ACHN (cell line): ENCODE measurements around the gene N4BP2L1.

ENCODE experiments used
- DNase-seq: peaks from one replicate; pipeline ENCODE4 v3.0.0-alpha.2; 2015
- in situ Hi-C: cut with HindIII; loops from 2 replicates; pipeline ENCODE4 v1.10.0; 2017; ENCODE audit warnings: low sequenced_read_pairs, low pct_ligation_motif_present, low pct_unique_long_range_greater_than_20kb

The N4BP2L1 gene

DNA sequence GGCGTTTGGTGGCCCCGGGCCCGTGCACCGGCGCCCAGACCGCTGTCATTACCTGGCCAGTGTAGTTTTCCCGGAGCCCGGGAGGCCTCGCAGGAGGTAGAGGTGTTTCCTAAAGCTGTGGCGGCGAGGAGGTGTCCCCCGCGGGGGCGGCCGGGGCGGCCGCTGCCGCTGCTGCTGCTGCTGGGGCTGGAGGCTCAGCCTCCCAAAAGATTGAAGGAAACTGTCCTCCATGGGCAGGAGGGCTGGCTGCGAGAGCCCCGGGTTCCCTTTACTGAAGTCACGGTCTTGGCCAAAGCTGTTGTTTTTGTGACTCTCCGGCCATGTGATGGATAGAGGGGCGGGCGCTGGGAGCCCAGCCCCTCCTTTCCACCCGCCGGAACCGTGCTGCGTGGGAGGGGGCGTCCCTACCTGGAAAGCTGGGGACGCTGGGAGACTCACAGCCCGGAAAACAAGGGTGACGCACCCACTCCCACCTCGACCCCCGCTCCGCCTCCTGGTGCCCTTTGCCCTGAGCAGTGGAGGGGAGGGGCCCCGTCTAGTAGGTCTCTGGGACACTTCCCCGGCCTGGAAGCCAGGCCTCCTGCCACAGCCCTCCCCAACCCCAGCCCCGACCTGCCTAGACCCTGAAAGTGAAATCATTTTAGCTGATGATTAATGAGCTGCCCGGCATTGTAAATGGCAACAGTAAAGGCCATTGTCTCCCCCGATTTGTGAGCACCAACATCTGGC is at the start of gene N4BP2L1:
Gene N4BP2L1 (minus strand): TSS at position 279 of the 729 bp plus-strand sequence. CDS start 48 bp downstream, at position 231.
- DNase-seq: peak; percentile 57
- in situ Hi-C loops: no loop called here

GRCh38 chr13:32476892-32477291 is 49.0 kb upstream of the N4BP2L1 start:
- DNase-seq: no peak
- in situ Hi-C loops: no loop called here

DNA sequence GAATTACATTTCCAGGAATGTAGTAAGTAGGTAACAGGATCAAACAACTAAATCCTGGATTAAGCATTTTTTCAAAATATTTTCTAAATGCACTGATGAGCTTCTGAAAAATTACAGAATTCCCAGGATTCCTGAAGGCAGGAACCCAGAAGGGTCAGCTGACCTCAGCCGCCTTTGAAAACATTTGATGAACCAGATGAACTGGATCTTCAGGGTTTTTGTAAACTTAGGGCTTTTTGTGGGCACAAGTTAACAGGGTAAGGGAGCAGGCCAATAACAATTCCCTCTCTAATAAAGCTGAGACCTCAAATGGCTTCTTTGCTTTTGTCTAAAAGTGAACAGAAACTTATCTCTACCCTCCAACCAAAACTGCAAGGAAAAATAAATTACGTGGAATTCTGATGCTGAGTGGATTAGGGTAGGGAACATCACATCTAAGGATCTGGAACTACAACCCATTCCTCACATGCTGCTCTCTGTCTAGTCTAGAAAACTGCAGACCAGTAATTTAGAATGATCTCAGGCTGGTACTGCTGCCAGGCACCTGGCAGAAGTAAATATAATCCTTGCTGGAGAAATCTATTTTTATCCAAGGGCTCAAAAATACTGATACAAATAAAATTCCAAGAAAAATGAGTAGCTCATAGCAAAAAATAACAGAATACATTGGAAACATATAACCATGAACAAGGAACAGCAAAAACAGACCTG is 48.2 kb upstream of the N4BP2L1 start:
- in situ Hi-C loops: no loop called here

GRCh38 chr13:32474999-32475792 is 47.3 kb upstream of the N4BP2L1 start:
- no peak for DNase-seq
- in situ Hi-C loops: no loop called here

More for the DNA sequence above, 48.2 kb upstream of the N4BP2L1 start:
- DNase-seq: no peak

DNA sequence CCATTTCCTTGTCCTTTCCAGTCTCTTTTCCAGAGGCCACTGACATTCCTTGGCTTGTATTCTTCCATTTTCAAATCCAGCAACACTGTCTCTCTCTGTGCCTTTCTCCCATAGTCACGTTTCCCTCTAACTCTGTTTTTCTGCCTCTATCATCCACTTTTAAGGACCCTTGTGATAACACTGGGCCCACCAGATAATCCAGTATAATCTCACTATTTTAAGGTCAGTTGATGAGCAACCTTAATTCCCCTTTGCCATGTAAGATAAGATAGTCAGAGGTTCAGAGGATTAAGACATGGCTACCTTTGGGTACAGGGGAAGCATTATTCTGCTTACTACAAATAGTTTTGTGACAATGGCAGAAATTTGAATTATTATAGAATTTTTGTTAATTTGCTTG is 45.7 kb upstream of the N4BP2L1 start:
- in situ Hi-C loops: no loop called here
- no peak for DNase-seq

GRCh38 chr13:32472194-32472621 is 44.3 kb upstream of the N4BP2L1 start:
- in situ Hi-C loops: no loop called here
- no peak for DNase-seq

DNA sequence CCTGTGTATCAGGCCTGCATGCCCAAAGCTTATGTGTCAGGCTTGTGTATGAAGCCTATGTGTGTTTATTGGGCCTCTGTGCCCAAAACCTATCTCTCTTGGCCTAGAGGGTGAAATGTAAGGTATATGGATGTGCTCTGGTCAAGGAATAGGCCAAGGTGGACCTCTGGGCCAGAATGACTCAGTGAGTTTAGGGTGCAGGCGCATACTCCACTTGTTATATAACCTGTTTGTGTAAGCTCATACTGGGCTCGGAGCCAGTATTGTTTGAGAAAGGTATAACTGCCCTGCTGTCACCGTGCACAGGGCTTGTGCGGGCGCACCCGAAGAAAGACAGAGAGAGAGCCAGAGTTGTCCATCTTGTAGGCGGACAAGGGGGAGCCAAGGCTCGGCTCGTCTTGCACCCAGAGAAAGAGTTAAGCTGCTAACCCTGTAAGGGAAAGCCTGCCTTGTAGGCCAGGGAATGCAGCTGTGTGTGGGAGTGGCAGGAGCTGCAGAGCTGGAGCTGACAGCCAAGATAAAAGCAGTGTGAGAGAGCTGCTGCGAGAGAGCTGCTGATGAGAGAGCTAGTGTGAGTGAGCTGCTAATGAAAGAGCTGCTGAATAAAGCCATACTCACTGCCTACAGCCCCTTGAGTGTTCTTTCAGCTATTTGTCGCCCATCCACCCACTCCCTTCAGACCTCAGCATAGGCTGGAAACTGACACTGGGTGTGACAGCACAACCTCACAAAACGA is 43.4 kb upstream of the N4BP2L1 start:
- in situ Hi-C loops: no loop called here
- no peak for DNase-seq

DNA sequence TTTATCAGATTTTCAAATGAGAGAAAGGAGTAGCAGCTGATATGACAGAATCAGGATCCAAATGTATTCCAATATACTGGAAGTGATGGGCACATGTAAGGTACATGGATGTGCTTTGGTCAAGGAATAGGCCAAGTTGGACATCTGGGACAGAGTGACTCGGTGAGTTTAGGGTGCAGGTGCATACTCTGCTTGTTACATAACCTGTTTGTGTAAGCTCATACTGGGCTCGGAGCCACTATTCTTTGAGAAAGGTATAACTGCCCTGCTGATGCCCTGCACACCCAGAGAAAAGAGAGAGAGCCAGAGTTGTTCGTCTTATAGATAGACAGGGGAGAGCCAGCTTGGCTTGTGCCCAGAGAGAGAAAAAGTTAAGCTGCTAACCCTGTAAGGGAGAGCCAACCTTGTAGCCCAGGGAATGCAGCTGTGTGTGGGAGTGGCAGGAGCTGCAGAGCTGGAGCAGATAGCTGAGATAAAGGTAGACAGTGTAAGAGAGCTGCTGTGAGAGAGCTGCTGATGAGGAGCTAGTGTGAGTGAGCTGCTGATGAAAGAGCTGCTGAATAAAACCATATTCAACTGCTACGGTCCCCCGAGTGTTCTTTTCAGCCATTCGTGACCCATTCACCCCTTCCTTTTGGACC is 40.7 kb upstream of the N4BP2L1 start:
- in situ Hi-C loops: no loop called here
- no peak for DNase-seq

DNA sequence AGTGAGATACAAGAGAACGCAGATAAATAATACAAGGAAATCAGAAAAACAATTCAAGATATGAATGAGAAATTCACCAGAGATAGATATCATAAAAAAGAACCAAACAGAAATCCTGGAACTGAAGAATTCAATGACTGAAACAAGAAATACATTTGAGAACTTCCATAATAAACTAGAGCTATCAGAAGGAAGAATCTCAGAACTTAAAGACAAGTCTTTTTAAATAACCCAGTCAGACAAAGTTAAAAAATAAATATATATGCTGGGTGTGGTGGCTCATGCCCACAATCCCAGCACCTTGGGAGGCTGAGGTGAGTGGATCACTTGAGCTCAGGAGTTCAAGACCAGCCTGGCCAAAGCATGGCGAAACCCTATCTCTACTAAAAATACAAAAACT is 28.7 kb upstream of the N4BP2L1 start:
- in situ Hi-C loops: no loop called here
- DNase-seq: no peak

DNA sequence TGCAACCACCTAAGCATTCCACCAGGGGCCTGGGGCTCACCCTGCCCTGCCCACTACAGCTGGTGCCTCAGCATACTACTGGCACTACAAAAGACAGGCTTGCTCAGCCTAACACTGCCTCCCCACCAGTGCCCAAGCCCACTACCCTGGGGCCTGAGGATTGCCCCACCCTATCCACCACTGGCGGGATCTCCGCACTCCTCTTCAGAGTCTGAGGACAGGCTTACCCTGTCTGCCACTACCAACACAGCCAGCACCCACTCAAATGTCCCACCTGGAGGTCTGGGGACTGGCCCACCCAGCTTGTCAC is 27.6 kb upstream of the N4BP2L1 start:
- no peak for DNase-seq
- in situ Hi-C loops: no loop called here

GRCh38 chr13:32454886-32455593 is 27.1 kb upstream of the N4BP2L1 start:
- in situ Hi-C loops: no loop called here
- no peak for DNase-seq

GRCh38 chr13:32453981-32454380 is 26.1 kb upstream of the N4BP2L1 start:
- in situ Hi-C loops: no loop called here
- no peak for DNase-seq

- in situ Hi-C loops: no loop called here
- DNase-seq: no peak
Observed at GRCh38 chr13:32448972-32449371, 21.0 kb upstream of the N4BP2L1 start.

GRCh38 chr13:32447894-32448623 is 20.1 kb upstream of the N4BP2L1 start:
- in situ Hi-C loops: no loop called here
- DNase-seq: no peak

- DNase-seq: no peak
- in situ Hi-C loops: no loop called here
Observed at GRCh38 chr13:32446773-32447465, 19.0 kb upstream of the N4BP2L1 start.

GRCh38 chr13:32446220-32446619 is 18.3 kb upstream of the N4BP2L1 start:
- in situ Hi-C loops: no loop called here
- no peak for DNase-seq

DNA sequence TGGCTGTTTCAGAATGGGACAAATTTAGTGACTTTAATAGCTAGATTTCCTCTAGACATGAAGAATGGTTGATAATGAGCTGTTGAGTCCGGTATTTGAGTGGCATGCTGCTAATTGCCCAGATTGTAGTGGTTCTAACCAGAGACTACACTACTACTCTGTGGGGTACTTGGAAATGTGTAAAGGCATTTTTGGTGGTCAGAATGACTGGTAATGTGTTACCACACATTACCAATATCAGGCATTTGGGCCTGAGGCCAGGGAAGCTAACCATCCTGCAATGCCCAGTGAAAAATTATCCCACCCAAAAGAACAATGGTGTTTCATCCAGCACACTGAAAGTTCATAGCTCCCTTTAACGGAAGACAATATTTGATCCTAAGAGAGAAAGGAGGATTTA is 17.5 kb upstream of the N4BP2L1 start:
- in situ Hi-C loops: no loop called here
- DNase-seq: no peak
